Mucosa of rectum (tissue), 2 donors: ENCODE results near the gene GJD2.

Source experiments
- H3K27ac ChIP-seq, 2 donors: one replicate each; pipeline ENCODE4 v1.7.0; 2013; ENCODE audit warnings: inconsistent platforms in 2 of 2, low read depth in 2 of 2, low read length in 2 of 2
- H3K27me3 ChIP-seq, 2 donors: one replicate each; pipeline ENCODE4 v1.7.0; 2013; ENCODE audit warnings: low read length in 2 of 2; ENCODE audit not compliant: control insufficient read depth in 2 of 2, insufficient read depth in 2 of 2
- H3K36me3 ChIP-seq, 2 donors: one replicate each; pipeline ENCODE4 v1.7.0; 2013; ENCODE audit warnings: low read length in 2 of 2; ENCODE audit not compliant: control insufficient read depth in 2 of 2, insufficient read depth in 2 of 2
- H3K4me1 ChIP-seq, 2 donors: one replicate each; pipeline ENCODE4 v1.7.0; 2013; ENCODE audit warnings: low read length in 2 of 2, mild to moderate bottlenecking in 1 of 2; ENCODE audit not compliant: control insufficient read depth in 2 of 2, insufficient read depth in 2 of 2
- H3K4me3 ChIP-seq, 2 donors: one replicate each; pipeline ENCODE4 v1.7.0; 2013; ENCODE audit warnings: low read length in 2 of 2
- H3K9ac ChIP-seq, 2 donors: one replicate each; pipeline ENCODE4 v1.7.0; 2013; ENCODE audit warnings: low read length in 2 of 2, low read depth in 1 of 2, mild to moderate bottlenecking in 1 of 2
- H3K9me3 ChIP-seq, 2 donors: one replicate each; pipeline ENCODE4 v1.7.0; 2013; ENCODE audit warnings: low read length in 2 of 2; ENCODE audit not compliant: control insufficient read depth in 2 of 2
- donor health status: healthy.
- donor health status: Normal muscosa, but diverticular disease.

The GJD2 gene

DNA sequence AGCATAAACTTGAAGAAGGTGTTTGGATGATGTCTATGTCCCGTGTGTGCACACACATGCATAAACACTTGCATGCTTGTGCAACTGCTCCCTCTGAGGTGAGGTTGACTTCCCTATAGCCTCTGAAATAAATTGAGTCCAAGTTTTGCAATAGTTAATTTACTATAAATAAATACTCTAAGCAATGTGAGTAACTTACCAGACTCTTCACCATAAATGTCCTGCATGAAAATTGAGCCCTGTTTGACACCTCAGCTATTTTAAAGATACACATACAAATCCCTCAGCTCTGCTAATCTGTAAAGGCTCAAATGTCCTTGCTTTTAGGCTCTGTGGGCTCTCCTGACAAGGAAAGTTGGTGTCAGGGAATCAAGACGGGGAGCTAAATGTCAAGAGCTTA lies 37.1 kb downstream of the GJD2 start:
- Histone ChIP-seq H3K4me3 (no peak overlapping the region), H3K9ac (no peak overlapping the region), H3K27me3 (peaks cover 0 to 2% of the 10 kb centered on the region in 2 donors), H3K9me3 (no peaks in the 10 kb centered on the region), H3K36me3 (no peaks in the 10 kb centered on the region), H3K4me1 (no peaks in the 10 kb centered on the region), H3K27ac (no peak overlapping the region)

DNA sequence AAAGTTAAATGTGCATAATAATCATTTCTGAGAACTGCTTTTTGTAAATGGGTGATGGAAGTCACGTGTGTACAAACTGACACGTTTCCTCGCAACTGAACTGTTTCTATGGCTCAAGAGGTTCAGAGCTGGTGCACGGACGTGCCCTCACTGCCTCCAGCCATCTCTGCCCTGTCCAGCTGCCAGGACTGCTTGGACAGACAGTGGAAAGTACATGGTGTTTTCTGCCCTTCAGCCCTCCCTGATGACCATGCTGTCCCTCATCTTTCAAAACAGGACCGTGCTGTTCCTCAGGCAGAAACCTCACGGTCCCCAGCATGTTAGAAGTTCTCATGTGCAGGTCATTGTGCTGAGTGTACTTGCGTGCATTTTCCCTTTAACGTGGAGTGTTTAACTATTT lies 38.7 kb downstream of the GJD2 start:
- Histone ChIP-seq H3K9ac (no peak overlapping the region), H3K9me3 (no peaks in the 10 kb centered on the region), H3K4me3 (no peak overlapping the region), H3K4me1 (no peaks in the 10 kb centered on the region), H3K27me3 (no peaks in the 10 kb centered on the region), H3K36me3 (no peaks in the 10 kb centered on the region), H3K27ac (no peak overlapping the region)

DNA sequence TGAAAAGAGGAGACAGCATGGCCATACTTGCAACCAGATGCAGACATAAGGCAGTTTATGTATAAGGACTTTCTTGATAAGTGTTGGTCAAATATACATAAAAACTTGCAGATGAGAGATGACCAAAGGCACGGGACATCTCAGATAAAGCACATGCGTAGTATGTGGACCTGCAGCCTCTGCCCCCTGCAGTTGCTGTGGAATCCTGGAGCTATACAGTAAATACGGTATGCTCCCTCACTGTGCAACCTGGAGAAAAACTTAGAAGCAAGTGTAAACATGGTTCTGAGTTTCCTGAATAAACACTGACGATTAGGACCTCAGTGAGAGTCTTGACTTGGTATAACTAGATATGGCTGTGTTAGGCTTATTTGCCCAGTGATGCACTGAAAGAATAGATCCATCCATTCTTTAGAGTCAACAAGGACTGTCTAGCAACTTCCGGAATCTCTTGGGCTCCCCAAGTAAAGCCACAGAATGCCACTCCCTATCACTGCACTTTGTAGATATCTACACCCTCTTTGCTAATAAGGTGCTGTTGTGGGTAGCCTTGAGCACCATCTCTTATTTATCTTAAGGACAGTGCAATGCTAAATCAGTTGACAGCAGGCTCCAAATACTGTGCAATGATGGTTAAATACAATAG lies 40.2 kb downstream of the GJD2 start:
- Histone ChIP-seq H3K36me3 (no peaks in the 10 kb centered on the region), H3K9ac (no peak overlapping the region), H3K4me1 (no peaks in the 10 kb centered on the region), H3K27me3 (no peaks in the 10 kb centered on the region), H3K9me3 (no peaks in the 10 kb centered on the region), H3K4me3 (no peak overlapping the region), H3K27ac (no peak overlapping the region)

DNA sequence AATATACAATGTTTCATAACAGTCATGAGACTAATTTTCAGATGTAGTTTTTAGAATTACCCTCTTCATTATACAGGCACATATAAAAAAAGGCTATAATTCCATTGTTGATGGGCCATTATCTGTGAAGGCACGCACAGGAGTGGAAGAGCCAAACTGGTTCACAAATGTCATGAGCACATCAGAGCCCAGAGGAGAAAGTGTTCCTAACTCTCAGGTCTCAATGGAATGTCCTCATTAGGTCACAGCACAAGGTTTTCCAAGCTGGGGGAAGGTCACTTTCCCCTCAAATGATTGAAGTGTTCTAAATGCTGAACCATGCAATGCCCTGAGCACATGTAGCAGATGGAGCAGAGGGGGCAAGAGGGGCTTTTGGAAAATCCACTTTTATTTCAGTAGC lies 41.2 kb downstream of the GJD2 start:
- Histone ChIP-seq H3K27ac (no peak overlapping the region), H3K4me3 (no peak overlapping the region)

DNA sequence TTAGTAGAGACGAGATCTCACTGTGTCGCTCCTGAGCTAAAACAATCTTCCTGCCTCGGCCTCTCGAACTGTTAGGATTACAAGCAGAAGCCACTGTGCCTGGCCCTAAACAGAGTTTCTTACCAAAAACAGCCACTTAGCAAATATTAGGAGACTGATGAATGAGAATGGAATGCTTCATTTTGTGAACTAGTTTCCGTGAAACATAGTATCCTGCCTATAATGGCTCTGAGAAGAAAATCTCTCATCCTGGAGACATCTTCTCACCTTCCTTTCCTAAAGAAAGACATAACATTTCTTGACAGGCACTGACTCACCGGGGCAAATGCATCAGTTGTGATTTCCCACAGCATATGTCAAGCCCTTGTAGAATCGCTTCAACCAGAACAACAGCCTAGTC lies 44.9 kb downstream of the GJD2 start:
- Histone ChIP-seq H3K9ac (no peak overlapping the region), H3K27ac (no peak overlapping the region)

More for the DNA sequence above, 41.2 kb downstream of the GJD2 start:
- Histone ChIP-seq H3K27me3 (no peaks in the 10 kb centered on the region), H3K4me1 (no peaks in the 10 kb centered on the region), H3K9ac (no peak overlapping the region), H3K36me3 (no peaks in the 10 kb centered on the region), H3K9me3 (no peaks in the 10 kb centered on the region)

DNA sequence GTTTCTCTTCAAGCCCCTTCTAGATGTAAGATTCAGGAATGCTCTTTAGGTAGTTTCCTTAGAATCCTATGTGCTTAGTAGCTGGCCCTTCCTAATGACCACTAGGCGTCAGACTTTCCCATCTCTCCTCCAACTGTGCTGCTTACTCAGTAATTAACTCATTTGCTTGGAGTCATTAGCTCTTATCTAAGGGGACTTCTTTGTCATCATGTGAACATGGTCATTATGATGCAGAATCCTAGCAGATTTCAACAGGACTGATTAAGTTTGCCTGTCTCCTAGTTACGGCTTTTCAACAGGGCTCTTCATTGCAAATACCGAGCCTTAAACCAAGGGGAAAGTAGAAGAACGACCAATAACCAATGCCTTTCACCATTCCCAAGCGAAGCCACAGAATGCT lies 46.4 kb downstream of the GJD2 start:
- Histone ChIP-seq H3K27ac (no peak overlapping the region), H3K9ac (no peak overlapping the region), H3K36me3 (no peaks in the 10 kb centered on the region), H3K4me3 (no peak overlapping the region), H3K27me3 (no peaks in the 10 kb centered on the region), H3K9me3 (no peaks in the 10 kb centered on the region), H3K4me1 (no peaks in the 10 kb centered on the region)

More for the DNA sequence above, 44.9 kb downstream of the GJD2 start:
- Histone ChIP-seq H3K27me3 (no peaks in the 10 kb centered on the region), H3K36me3 (no peaks in the 10 kb centered on the region), H3K4me3 (no peak overlapping the region), H3K9me3 (no peaks in the 10 kb centered on the region), H3K4me1 (no peaks in the 10 kb centered on the region)

DNA sequence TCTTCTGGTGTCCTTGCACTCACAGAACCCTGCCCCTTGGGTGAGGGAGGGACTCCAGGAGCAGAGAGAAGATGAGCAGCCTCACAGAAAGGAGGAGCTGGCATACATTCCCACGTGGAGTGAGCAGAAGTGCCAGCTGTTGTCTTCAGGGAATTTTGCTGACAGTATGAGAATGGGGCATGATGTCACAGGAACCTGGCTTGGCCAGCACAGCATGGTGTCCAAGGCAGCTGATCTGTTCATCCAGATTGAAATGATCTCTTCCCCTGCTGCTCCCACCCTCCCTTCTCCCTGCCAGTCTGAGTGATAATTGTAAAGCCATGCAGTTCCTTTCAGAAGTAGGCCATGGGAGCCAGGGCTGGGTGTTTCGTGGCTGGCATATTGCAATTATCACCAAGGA lies 53.3 kb downstream of the GJD2 start:
- Histone ChIP-seq H3K27ac (no peak overlapping the region), H3K36me3 (no peaks in the 10 kb centered on the region), H3K9ac (no peak overlapping the region), H3K4me1 (no peaks in the 10 kb centered on the region), H3K9me3 (no peaks in the 10 kb centered on the region), H3K4me3 (no peak overlapping the region), H3K27me3 (no peaks in the 10 kb centered on the region)
